Measurements from ENCODE around the gene TMEM109.

The TMEM109 gene

DNA sequence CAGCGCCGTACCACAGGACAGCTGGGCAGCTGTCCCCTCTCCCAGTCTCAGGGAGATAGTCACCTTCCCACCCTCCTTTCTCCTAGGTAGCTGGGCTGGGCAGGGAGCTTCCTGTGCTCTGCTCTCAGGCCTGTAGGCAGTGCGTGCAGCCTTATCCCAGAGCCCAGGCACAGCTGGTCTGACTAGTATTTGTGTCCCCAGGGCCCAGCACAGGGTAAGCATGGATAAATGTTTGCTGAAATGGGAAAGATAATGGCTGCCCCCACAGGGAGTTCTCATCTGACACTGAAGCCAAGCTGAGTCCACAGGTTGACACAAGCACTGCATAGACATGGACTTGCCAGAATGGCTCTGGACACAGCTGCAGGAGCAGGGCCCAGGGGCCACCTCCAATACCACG lies 28.3 kb downstream of the TMEM109 start:
- no peak for DNase-seq (ENCODE audit: low read depth in 2 of 2)

DNA sequence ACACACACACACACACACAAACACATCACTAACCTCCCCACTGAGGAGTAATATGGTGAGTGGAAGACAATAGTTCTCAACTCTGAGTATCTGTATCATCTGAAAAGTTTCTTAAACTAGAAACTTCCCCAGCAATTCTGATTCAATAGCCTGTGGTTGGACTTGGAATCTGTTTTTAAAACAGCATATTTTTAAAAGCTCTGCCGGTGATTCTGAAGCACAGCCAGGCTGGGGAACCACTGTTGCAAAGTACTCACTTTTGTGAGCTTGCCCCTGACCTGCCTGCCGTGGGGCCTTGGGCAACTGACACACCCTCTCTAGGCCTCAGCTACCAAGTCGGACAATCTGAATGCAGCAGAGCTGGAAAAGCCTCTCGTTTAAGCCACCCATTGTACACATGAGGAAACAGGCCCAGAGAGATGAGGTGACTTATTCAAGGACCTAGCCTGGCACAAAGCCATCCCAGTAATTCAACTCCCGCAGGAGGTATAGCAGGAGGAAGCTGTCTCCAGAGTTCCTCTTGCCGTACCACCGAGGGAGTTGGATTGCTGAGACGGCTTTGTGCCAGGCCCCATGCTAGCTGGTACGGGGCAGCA lies 29.1 kb downstream of the TMEM109 start:
- DNase-seq (ENCODE audit: low read depth in 2 of 2) = no peak

DNA sequence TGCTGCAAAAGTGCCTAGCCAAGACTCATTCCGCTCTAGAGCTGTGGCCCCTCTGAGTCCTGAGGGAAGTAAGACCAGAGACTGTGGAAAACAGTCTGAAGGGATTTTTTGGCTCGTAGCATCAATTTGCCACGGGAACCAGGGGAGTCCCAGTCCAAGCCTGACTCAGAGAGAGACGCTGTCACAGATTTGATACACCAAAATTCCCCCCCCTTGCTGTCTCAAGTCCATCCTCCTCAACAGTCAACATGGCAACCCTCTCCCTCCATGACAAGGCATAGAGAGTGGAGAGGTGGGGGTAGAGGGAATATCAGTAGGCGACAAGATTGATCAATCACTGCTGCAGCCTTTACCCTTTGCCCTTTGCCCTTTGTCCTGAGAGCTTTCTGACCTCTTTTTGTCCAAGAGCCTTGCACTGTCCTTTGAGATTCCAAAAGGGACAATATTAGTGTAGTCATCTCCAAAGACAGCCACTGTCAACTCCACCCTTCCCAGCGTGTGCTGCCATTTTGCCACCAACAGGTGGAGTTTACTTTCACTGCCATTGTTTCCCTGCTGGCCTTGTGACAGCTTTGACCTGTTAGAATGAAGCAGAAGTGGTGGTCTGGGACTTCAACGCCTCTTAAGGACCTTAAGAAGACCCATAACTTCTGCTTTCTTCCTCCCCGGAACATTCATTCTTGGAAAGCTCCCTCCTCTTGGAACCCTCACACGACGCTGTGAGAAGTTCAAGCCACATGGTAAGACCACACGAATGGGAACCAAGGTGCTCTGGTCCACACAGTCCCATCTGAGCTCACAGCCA lies 30.7 kb downstream of the TMEM109 start:
- DNase-seq (ENCODE audit: low read depth in 2 of 2) = no peak

DNA sequence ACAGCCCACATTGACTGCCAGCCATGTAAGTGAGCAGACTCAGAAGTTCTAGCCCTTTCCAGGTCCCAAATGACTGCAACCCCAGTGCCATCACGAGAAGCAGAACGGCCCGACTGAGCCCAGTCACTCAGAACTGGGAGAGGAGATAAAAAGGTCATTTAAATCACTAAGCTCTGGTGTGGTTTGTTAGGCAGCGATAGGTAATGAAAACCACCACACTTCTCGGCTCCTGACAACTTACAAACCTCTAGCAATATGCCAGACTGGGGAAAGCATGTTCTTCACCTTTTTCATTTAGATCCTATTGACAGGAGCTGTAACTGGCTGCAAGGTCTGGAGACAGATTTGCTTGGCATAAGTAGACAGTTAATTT lies 31.3 kb downstream of the TMEM109 start:
- DNase-seq (ENCODE audit: low read depth in 2 of 2) = no peak

DNA sequence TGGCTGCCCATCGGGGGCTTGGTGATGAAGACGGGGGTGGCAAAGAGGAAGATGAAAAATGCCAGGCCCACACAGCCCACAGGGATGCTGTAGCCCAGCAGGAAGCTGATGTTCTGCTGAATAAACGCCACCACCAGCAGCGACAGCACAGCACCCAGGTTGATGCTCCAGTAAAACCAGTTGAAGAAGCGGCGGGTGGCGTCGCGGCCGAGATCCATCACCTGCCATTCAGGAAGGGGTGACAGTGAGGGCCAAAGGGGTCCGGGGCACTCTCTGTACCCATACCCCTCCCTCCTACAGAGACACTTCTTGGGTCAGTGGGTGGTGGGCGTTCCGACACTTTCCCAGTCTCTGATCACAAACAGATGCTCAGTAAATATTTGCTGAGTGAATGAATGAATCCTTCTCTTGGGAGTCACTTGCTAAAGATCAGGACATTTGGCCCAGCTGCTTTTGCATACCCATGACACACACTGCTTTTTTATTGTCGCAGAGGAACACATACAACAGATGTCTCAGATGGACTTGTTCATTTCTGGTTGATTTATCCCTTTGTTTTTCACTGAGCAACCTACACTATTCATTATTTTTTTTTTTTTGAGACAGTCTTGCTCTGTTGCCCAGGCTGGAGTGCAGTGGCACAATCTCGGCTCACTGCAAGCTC lies 32.8 kb downstream of the TMEM109 start:
- no peak for DNase-seq (ENCODE audit: low read depth in 2 of 2)

DNA sequence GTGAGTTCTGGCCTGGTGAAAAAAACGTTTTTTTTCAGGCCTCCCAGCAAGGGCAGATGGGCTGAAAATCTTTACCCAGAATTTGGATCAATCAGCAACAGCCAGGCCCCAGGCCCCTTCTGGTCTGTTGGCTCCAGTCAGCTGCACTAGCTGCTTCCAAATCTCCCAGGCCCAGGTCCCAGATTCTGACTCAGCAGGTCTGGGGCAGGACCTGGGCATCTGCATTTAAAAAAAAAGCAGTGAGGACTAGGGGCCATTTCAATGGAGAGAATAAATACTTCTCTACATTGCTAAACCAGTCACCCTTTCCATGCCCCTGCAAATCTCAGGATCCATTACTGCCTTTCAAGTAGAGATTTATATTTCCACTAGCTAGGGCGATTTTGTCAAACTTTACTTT lies 33.7 kb downstream of the TMEM109 start:
- DNase-seq (ENCODE audit: low read depth in 2 of 2) = no peak

DNA sequence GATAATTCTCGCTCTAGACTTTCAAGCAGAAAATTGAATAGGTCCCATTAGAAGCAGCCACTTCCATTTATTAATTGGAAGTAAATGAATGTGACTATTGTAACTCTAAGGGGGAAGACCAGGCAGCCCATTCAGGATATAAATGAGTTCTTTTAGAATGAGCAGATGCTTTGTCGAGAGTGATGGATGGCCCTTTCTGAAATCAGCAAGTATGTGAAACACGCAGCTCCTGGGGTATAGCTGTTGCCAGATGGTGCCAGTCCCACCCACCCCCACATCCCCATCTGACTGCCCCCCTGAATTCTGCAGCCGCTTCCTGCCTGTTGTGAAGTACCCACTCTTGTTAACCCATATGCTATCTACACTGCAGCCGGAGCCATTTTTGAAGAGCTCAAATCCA lies 34.3 kb downstream of the TMEM109 start:
- DNase-seq (ENCODE audit: low read depth in 2 of 2) = no peak

DNA sequence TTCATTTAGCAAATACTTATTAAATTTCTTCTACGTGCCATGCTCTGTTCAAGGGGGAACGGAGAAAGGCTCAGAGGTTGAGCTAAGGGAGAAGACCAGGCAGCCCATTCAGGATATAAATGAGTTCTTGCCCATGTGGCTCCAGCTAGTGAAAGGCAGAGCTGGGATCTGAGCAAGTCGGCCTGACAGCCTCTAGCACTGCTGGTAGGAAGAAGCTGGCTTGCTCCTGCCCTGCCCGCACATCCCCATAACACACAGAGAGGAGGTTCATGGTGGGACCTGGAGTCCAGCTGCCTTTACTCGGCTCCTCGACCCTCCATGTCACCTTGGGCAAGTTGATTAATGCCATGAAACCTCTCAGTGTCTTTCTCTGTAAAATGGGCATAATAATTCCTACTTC lies 36.1 kb downstream of the TMEM109 start:
- no peak for DNase-seq (ENCODE audit: low read depth in 2 of 2)

DNA sequence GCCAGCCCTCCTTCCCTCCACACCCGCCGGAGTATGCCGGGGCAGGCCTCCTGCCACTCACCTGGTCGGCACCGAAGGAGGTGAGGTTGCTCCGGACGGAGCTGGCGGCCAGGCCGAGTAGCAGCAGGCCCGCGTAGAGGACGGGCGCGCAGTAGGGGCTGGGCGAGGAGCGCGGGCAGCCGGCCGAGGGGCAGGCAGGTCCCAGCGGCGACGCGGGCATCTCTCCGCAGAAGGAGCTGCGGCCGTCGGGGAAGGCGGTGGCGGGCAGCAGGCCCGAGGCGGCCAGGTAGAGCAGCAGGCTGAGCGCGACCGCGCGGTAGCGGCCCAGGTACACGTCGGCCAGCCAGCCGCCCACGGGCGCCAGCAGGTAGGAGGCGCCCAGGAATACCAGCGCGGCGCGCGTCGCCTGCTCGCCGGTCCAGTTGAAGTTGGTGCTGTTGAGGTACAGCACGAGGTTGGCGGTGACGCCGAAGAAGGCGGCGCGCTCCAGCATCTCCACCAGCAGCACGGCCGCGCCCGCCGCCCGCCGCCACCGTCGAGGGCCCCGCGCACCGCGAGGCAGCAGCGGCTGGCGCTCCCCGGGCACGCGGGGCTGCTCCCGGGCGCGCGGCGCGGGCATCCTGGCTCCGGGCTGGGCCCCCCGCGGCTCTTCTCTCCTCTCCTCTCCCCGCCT lies 37.1 kb downstream of the TMEM109 start:
- no peak for DNase-seq (ENCODE audit: low read depth in 2 of 2)

DNA sequence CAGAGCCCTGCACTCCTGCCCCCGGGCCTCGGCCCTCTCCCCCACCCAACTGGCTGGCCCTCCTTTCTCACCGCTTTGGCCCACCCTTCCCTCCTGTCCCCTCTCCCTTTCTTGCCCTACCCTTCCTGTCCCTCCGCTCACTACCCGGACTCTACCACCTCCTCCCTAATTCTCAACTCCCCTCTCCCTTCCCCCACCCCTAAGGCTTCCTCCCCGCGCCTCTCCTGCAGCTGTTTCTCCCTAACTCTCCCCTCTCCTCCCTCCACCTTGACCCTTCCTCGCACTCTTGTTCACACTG lies 37.6 kb downstream of the TMEM109 start:
- DNase-seq (ENCODE audit: low read depth in 2 of 2) = no peak

DNA sequence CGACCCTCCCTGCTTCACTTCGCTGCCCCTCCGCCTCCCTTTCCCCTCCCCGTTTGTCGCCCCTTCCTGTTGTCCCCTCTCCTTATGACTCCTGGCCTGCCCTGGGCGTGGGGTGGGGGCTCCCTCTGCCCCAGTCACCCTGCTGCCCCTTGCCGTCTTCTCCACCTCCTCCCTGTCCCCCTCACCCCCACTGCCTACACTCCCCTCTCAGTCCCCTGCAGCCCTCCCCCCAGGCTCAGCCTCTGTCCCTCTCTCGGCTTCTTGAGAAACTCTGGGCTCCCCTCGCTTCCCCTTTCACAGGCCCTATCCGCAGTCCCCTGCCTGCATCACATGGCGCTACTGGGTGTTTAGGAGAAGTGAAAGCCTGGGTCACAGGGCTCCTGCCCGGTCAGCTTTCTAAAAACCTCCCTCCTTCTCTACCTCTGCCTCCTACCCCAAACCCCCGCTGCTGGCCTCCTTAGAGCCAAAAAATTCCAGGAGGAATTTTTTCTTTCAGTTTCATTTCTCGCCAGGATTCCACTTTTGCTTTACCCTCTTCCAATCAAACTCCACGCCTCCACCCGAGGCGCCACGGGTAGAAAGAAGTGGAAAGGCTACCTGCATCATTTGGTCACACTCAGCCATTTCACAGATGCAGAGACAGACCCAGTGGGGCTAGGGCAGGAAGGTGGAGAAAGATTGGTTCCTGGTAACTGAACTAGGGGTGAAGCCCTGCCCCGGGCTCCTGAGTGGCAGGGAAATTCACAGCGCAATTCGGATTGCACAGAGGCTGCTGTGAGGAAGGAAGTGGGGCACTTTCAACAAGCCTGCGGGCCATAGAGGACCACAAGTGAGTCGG lies 38.2 kb downstream of the TMEM109 start, which contains the start of gene SLC15A3:
Gene SLC15A3 (minus strand): TSS at position 273 of the 838 bp plus-strand sequence. CDS start 625 bp downstream, outside the sequence.
- DNase-seq (ENCODE audit: low read depth in 2 of 2) = no peak

DNA sequence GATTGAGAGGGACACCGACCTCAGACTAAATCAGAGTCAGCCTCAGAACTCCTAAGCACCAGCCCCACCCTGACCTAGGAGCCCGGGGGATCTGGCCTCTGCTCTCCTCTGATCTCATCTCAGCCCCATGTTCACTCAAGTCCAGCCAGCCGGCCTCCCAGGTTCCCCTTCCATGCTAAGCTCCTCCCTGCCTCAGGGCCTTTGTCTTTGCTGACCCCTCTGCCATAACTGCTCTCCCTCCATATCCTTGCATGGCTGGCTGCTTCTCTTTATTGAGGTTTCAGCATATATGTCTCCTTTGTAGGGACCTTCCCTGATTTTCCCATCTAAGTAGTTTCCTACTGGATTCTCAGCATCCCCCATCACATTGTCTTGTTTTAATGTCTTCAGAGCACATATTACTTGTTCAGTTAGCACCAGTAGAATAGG lies 38.8 kb downstream of the TMEM109 start:
- no peak for DNase-seq (ENCODE audit: low read depth in 2 of 2)

DNA sequence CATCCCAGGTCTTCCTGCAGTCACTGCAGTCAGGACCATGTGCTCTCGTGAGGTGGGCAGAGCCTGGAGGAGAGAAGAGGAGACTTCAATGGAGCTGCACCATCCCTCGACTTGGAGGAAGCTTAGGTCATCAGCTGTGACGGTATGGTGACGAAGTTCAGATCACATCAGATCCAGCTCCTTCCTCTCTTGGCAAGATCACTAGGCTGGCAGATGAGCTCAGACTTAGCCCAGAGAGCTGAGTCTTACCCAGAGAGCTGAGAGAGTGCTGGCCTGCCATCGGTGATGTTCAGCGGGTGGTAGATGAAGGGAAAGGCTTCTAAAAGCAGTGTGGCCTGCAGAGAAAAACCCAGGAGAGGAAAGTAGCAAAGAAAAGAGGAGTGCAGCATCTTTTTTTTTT lies 39.8 kb downstream of the TMEM109 start:
- no peak for DNase-seq (ENCODE audit: low read depth in 2 of 2)

DNA sequence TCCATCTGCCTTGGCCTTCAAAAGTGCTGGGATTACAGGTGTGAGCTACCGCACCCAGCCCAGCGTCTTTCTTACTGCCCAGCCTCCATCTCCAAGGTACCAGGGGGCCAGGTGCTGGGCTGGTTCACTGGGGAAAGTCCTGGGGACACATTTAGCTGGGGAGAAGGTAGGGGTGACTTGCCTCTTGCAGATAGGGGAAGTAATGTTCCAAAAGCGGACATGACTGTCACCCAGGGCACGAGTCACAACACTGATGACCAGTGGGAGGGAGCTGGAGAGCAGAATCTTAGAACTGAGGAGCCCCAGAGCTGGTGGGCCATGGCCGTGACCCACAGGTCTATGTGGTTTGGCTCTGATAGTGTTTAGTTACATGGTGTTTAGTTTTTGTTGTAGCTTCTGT lies 40.5 kb downstream of the TMEM109 start:
- DNase-seq (ENCODE audit: low read depth in 2 of 2) = no peak

DNA sequence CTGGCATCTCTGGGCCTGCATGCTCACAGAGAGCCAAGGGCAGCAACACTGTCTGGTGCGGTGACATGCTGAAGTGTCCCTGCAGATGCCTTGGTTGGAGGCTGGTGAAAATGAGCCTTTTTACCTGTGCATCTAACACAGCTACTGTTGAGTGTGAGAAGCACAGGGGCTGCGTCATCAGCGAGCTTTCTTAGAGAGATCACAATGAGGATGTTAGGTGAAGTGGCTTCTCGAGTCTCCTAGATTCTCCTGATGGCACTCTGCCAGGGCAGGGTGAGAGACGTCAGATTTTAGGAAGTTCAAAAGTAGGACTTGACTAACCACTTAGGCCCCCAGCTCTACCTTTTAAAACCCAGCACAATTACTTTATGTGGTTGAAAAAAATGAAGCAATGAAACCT lies 41.6 kb downstream of the TMEM109 start:
- DNase-seq (ENCODE audit: low read depth in 2 of 2) = no peak

DNA sequence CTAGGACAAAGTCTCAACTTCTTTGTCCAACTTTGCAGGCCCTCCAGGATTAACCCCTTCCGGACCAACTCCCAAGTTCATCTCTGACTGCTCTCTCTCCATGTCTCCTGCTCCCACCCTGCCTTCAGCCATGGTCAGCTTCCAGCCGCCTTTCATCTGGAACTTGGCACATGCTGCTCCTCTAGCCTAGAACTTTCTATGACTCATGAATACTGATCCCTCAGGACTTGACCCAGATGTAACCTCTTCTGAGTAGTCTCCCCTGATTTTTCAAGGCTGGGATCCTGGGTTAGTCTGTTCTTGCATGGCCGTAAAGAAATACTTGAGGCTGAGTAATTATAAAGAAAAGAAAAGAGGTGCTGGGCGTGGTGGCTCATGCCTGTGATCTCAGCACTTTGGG lies 43.2 kb downstream of the TMEM109 start:
- DNase-seq (ENCODE audit: low read depth in 2 of 2) = no peak

DNA sequence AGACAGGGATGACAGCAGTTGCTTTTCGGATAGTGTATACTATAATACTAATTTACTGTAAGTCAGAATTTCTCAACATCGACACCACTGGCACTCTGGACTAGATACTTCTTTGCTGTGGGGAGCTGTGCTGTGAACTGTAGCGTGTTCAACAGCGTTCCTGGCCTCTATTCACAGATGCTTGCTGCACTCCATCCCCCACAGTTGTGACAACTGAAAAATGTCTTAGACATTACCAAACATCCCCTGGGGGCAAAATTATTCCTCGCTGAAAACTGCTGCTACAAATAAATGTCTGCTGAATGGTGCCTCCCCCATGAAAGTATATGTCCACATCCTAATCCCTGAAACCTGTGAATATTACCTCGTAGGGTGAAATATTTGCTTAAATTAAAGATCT lies 45.5 kb downstream of the TMEM109 start:
- no peak for DNase-seq (ENCODE audit: low read depth in 2 of 2)

DNA sequence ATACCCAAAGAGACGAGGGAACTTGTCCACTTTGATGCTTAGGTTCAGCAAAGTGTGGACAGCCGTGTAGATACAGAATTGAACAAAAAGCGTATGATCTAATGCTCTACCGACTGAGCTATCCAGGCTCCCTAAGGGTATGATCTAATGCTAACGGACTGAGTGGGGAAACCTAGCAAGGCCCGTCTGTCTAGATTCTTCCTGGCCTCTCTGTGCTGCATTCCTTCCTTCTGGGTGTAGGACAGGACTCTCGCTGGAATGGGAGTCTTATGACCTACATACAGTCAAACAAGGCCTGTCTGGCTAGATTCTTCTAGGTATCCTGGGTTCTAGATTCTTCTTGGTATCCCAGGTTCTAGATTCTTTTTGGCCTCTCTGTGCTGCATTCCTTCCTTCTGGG lies 46.4 kb downstream of the TMEM109 start:
- DNase-seq (ENCODE audit: low read depth in 2 of 2) = no peak

DNA sequence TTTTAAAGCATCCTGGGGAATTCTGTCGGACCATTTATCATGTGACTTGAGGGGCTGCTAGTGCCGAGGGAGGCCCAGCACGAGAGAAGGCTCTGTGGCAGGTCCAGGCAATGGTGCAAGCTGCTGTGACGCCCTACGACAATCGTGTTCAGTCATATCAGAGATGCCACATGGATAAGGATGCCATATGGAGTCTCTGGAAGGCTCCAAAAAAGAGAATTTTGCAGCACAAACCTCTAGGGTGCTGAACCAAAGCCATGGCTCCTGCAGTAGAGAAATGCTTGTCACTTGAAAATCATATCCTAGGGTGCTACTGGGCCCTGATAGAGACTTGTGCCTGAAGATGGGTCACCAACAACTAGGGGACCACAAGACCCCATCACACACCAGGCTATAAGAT lies 50.8 kb downstream of the TMEM109 start:
- no peak for DNase-seq (ENCODE audit: low read depth in 2 of 2)

DNA sequence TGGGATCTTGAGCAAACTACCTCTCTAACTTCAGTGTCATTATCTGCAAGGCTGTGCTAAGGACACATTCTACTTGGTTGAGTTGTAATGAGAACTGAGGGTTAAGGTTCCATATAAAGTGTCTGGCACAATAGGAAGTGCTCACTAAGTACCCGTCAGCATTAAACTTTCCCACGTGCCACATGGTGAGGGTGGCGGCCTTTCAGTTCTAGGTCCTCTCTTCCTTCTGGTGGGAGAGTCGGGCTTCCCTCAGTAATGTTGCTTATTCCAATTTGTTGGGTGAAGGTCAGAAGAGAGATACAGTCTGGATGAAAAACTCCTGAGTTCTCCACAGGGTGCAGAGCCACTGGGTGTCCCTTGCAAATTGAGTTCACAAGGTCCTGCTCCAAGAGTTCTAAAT lies 52.9 kb downstream of the TMEM109 start:
- no peak for DNase-seq (ENCODE audit: low read depth in 2 of 2)

DNA sequence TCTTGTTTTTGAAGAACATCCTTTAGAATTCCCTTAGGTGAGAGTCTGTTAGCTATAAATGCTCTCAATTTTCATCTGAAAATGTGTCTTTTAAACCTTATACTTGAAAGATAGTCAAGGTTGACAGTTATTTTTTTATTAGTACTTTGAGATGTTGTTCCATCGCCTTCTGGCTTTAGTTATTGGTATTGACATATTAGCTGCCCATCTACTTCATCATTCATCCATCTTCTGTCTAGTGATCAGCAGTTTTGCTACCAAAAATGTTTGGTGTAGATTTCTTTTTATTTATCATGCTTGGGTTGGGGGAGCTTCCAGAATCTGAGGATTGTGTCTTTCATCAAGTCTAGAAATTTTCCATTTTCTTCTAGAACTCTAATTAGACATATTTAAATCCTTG lies 54.3 kb downstream of the TMEM109 start:
- no peak for DNase-seq (ENCODE audit: low read depth in 2 of 2)

DNA sequence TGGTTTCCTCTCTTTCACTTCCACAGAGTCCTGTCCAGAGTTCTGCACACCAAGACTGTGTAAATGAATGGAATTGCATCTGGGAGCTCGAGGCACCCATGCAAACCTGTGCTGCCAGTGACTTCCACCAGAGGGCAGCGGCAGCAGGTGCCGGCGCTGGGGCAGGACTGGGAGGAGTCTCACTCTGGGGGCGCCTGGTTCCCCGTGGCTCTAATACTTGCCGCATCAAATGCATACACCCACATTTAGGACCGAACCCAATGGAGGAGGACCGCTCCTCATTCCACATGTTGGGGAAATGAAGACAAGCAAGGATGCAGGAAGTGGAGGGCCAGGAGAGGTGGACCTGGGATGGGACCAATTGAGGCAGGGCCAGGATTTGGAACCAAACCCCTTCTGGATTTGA lies 56.4 kb downstream of the TMEM109 start:
- DNase-seq (ENCODE audit: low read depth in 2 of 2) = peak; percentile 72 to 80

All from stimulated activated CD4-positive, alpha-beta T cell treated with anti-CD3 and anti-CD28 coated beads, Interleukin-12 subunit alpha, Interleukin-12 subunit beta, amount 100 ng/mL, for 24 hours (primary cell).